NCI-H1092 treated with DMSO at 0.1 percent for 48 hours (cell line): ENCODE measurements around the gene RFXAP.
A peak's percentile ranks its signal among the peaks of the same experiment; 100 is the strongest.

Experiments
- DNase-seq: peaks from one replicate; lab custom pipeline; 2025; lab: John Stamatoyannopoulos, UW

Gene RFXAP

DNA sequence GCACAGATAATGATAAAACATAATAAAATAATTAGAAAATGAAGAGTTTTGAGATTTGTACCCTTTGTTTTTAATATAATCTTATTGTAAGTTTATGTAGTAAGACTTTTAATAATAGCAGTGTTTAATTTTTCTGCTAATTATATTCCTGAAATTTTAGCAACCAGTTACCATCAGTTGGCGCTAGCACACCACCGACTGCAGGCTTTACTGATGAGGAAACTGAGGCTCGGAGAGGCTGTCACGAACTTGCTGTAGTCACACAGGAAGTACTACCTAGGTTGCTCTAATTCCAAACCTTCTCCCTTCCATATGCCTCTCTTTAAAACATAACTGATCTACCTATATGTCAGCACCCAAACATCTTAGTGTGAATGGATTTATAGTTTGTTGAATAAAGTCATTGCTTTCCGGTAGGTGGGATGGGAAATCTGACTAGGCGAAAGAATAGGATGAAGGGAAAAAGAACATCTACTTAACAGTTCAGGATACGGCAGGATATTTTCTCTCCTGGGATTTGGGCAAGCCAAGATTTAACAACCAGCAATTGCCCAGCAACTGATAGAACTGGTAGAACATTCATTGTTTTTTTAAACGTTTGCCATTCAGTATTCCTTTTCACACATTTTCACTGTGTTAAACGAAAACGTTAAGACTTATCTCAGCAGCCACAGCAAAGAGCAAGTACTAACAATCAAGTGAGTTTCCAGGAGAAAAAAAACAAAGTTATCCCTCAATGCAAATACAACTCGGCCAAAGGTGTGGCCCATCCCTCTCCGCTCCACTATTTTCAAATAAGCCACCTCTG is 822 bp upstream of the RFXAP start:
- DNase-seq = peak; percentile 58

DNA sequence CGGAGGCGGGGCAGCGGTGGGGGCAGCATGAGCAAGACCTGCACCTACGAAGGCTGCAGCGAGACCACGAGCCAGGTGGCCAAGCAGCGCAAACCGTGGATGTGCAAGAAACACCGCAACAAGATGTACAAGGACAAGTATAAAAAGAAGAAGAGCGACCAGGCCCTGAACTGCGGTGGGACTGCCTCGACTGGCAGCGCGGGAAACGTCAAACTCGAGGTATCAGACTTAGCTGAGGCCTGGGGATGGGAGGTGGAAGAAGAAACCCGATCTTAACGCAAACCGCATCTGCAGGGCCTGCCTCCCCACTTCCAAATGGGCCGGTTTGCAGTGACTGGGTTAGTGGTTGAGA is 693 bp downstream of the RFXAP start:
- DNase-seq = peak; percentile 50

DNA sequence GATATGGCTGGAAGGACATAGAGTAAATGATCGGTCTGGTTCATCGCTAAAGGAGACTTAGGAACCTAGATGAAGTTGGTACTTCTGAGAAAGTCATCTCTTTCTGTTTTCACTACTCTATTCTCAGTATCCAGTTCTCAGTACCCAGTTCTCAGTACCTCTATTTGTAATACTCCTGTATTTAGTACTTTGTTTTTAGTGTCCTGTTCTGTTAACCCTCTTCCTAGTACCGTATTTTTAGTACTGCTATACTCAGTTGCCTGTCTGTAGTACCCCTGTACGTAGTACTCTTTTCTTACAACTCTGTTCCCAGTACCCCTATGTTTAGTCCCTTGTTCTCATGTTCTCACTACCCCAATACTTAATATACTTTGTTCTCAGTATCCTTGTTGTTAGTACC is 1.2 kb downstream of the RFXAP start:
- peak; percentile 2 for DNase-seq

DNA sequence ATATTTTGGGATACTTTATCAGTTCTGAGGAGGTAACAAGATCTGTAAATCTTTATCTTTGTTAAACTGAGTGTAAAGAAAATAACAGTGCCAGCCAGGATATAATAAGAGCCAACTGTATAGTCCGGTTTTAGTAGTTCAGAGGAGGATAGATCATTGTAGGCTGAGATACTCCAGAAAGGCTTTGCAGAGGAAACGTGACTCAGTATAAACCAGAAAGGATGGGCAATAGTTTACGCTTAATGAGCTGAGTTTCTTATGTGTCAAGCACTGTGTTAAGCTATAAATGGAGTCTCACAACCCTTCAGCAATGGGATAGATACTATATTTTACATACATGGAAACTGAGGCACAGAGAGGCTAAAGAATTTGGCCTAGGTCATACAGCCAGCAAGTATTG is 3.8 kb downstream of the RFXAP start:
- no peak for DNase-seq

DNA sequence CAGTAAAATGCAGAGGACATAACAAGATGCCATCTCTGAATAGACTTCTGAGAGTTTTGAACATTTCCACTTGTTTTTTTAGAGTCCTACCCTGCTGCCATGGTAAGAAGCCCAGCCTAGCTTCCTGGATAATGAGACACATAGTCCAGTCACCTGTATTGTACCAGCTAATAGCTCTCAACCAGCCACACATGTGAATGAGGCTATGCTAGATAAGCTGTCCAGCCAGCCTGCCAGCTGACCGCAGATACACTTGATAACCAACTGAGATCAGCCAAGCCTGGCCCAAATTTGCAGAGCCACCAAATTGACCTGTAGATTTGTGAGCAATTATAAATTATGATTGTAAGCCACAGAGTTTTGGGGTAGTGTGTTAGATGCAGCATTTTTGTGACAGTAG is 10.7 kb downstream of the RFXAP start:
- no peak for DNase-seq

DNA sequence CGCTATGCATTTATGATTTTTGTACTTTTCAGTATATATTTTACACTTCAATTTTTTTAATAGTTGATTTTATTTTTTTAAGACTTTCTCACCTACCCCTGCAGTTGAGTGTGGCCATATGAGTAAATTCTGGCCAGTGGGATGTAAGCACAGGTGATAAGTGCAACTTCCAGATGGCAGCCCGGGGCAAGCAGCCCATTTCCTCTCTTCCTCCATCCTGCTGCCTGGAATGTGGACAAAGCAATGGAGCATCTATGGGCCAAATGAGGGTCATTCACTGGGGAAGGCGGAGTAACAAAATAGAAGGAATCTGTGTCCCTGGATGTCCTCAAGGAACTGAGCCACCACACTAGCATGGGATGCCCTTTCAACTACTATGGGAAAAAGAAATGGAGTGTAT is 12.3 kb downstream of the RFXAP start:
- no peak for DNase-seq

DNA sequence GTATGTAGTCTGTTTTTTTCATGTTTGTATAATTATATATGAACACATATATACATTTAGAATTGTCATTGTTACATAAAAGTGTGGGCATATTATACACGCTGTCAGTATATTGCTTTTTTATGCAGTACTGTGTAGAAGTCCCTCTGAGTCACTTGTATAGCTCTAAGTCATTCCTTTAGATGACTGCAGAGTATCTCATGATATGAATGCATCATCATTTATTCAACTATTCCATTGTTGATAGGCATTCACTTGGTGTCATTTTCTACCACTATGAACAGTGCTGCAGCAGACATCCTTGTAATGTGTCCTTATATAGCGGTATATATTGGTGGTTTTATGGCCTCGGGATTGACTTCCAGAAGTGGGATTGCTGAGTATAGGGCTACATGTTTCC is 15.3 kb downstream of the RFXAP start:
- no peak for DNase-seq

DNA sequence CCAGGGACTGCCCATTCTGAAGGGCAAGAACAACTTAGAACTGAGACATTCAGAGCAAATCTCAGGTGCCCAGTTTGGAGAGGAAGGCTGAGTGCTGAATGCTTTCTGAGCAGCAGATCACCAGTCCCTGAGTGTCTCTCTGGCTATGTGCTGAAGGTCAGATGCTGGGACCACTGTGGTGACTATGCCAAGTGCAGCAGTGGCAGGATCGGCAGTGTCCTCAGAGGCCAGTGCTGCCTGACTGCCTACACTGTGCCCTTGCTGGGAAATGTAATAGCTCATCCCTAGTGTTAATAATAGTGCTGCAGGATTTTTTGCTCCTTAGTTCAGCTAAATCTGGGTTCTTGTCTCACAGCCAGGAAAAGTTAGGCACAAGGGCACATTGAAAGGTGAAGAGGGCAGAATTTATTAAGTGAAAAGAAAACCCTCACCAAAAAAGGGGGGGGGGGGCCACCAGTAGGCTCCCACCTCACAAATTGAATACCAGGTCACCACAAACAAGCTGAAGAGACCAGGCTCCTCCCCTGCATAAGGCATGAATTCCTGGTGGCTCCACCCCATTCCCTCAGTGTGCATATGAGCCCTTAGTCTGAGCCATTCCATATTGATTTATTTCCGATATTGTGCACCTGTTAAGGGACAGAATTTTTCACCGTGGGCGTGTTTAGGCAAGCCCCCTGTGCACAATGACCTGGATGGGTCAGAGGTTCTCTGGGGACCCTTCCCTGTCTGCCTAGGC is 18.5 kb downstream of the RFXAP start:
- no peak for DNase-seq

DNA sequence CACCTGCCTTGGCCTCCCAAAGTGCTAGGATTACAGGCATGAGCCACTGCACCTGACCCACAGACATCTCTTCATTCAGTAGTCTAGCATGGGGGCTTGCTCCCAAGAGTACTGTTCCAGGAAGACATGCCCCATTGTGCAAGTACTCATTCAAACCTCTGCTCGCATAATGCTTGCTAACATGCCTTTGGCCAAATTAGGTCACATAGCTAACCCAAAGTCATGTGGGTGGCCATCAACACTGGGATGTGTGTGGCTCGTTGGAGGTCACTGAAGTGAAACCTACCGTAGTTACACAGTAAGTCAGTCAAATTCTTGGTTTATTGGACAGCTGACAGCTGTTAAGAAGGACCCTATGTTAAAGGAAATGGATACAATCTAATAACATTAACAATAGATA is 20.3 kb downstream of the RFXAP start:
- no peak for DNase-seq

DNA sequence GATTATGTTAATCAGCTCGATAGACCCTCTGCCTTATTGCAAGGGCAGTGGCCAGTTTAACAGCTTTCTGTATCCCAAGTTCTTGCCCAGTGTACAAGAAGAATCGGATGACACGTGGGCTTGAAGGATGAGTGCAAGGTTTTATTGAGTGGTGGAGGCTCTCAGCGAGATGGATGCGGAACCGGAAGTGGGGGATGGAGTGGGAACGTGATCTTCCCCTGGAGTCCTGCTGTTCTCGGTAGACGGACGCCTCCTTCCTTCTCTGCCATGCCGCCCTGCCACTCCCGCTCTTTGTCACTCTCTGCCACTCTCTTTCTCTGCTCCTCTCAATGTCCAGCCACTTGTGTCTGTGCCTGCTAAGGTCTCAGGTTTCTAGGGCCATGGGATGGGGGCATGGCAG is 21.0 kb downstream of the RFXAP start:
- no peak for DNase-seq

DNA sequence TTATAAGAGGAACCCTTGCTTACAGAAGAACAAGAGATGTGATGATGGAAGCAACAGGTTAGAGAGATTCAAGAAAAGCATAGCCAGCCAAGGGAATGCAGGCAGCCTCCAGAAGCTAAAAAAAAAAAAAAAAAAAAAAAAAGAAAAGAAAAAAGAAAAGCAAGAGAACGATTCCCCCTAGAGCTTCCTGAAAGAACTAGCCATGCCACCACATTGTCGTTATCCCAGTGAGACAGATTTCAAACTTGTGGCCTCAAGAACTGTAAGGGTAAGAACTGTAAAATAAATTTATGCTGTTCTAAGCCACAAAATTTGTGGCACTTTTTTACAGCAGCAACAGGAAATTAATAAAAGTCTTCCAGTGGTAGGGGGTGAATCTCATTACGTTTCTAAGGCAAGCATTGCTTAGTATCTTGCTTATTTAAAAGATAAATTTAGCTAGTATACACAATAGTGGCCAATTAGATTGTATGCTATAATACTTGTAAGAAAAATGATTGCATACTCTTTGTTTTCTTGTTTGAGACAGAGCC is 21.8 kb downstream of the RFXAP start:
- no peak for DNase-seq

DNA sequence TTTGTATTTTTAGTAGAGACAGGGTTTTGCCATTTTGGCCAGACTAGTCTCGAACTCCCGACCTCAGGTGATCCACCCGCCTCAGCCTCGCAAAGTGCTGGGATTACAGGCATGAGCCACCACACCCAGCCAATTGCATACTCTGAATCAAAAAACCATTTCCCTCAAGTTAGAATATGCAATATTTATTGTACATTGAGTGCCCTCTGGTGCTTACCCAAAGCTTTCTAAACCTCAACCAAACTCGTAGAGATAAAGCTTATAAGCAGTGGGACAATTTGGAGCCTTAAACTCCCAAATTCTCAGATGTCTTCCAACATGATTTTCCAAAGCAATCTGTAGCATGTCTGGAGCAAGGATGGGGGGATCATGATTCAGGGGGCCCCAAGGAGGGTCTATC is 22.4 kb downstream of the RFXAP start:
- no peak for DNase-seq

DNA sequence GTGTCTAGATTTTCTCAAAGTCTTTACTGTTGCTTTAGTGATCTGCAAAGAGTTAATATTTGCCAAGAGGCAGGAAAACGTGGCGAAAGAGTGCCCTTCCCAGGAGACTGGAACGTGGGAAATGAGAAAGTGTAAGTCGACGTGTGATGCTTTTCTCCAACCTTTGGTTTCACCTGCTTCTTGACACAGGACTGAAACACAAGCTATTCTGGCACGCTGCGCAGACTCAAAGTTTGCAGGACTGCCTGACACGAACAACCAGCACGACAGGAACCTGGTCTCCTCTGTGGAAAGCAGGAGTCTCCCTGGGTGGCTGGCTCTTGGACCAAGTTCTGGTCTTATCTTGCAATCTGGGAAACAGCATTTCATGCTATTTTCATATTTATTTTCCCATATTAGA is 28.6 kb downstream of the RFXAP start:
- DNase-seq = no peak

DNA sequence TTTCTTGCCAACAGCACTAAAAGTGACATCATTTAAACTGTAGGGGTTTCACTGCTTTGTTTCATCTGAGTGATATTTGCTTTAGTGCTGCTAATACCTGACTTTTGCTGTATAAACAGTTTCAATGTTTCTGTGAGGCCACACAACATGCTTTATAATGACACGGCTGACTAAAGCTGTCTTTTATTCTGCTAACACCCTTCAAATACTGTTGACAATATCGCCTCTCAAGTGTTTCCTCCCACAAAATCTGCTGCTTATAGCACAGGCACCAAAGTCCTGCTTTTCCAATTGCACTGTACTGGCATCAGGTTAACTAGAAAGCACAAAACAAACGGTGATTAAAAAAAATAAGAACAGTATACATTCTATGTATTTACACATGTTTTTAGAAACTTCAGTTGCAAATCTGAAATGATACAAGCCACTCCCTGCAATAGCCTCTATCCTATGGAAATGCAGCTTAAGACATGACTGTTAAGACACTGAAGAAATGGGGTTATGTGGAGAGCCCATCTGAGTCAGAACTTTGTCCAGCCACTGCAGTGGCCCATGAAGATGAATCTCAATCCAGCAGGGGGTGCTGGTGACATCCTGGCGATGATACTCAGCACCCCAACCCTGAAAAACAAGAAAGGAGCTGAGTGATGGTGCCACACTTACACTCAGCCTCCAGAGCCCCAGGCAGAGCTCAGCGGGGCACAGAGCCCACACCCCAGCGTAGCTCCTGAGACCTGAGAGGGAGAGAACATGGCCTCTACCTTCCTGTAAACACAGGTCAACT is 29.4 kb downstream of the RFXAP start:
- DNase-seq = no peak

DNA sequence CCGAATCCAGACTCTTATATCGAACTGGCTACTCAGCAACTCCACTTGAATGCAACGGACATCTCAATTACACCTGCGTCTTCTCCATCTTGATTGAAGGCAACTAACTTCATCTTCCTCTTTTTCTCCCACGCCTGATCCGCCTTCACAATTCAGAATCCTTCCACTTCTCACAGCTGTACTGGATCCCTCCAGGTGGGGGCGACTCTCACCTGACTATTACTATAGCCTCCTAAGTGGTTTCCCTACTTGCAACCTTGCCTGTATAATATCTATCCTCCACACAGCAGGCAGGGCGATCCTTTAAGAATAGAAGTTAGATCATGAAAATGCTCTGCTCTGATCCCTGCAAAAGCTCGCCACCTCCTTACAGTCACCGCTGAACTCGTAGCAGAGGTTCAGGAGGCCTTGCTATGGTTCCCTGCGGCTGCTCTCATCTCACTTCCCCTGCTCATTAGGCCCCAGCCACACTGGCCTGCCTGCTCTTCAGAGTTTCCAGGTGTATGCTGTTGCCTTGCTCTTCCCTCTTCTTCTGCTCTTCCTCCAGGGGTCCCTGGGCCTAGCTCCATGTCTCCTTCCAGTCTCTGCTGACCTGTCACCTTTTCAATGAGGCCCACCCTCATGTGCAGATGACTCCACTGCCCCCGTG is 31.9 kb downstream of the RFXAP start:
- peak; percentile 7 for DNase-seq

DNA sequence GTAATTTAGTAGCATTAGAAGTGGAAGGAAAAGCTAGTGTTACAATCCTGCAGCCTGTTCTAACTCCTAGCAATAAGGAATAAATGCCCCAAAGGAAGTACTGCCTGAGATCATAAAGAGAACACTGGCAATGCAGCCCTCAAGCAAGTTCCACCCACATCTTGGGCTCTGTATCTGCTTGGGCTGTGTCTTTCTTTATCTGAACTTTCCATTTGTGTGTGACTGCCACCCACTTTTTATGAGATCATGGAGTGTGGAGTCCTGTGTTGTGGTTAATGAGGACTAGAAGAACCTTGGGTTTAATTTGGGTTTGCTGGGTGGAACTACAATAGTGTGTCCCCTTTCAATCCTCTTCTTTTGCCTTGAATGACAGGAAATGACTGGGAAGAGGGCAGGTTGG is 38.2 kb downstream of the RFXAP start:
- no peak for DNase-seq

DNA sequence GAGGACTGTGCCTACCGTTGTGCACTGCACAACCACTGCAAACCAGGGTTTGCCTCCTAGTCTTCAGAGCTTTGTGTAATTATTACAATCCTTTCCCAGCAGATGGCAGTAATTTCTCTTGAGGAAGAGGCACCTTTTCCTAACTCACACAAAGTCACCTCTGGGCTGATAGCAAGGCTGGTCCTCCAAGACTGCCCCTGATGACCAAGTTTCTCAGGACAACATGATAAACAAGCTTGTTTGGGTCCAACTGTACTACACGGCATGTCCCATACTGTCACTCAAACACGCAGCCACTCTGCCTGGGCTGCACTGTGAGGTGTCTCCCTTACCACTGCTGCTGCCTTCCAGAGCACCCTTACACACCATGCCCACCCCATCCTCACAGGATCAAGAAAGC is 39.3 kb downstream of the RFXAP start:
- DNase-seq = peak; percentile 64

DNA sequence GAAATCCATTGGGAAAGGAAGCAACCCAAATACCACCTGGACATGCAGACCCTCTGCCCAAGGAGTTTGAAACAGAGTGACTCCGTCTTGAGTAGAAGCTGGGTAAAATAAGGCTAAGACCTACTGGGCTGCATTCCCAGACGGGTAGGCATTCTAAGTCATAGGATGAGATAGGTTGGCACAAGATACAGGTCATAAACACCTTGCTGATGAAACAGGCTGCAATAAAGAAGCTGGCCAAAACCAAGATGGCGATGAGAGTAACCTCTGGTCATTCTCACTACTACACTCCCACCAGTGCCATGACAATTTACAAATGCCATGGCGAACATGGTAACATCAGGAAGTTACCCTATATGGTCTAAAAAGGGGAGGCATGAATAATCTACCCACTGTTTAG is 40.2 kb downstream of the RFXAP start:
- DNase-seq = no peak

DNA sequence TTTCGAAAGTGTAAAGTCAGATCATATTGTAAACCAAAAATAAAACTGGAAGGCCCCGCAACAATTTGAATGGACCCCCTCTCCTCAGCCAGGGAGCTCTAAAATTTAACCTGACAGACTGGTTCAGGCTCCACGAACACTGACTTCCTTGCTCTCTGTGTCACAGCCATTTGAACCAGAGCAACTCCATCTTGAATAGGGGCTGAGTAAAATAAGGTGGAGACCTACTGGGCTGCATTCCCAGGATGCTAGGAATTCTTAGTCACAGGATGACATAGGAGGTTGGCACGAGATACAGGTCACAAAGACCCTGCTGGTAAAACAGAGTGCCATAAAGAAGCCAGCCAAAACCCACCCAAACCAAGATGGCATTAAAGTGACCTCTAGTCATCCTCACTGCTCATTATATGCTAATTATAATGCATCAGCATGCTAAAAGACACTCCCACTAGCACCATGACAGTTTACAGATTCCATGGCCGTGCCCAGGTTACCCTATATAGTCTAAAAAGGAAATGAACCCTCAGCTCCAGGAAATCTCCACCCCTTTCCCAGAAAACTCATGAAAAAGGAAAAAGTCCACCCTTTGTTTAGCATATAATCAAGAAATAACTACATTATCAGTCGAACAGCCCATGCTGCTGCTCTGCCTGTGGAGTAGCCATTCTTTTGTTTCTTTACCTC is 43.1 kb downstream of the RFXAP start:
- DNase-seq = no peak

DNA sequence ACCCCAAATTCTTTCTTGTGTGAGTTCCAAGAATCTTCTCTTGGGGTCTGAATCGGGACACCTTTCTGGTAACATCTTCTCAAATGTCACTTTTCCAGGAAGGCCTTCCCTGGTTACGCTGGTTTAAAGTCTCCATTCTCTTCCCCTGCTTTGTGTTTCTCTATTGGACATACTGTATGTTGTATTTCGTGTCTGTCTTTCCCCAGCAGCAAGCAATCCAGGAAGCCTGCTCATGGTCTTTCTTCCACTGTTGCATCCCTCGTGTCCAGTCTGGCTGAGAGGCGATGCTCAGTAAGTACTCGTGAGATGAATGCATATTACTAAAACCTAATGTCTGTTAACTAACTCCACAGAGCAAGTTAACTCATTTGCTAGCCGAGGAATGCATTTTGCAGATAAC is 43.7 kb downstream of the RFXAP start:
- no peak for DNase-seq

DNA sequence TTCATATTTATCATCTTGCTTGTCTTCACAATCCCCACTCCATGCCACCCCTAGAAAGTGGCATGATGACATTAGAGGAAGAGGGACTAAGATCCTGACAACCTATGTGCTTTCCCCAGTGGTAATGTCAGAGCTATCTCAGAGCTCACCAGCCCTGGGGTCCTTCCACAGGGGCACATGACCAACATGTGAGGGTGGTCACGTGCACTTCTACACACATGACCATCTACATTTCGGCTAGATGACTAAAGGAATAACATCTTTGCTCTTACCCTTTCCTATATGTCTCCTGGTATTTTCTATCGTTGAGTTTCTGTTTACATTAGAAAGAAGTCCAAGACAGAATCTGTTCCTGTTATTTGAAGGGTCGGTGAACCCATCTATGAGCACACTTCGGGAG is 46.2 kb downstream of the RFXAP start:
- DNase-seq = no peak

DNA sequence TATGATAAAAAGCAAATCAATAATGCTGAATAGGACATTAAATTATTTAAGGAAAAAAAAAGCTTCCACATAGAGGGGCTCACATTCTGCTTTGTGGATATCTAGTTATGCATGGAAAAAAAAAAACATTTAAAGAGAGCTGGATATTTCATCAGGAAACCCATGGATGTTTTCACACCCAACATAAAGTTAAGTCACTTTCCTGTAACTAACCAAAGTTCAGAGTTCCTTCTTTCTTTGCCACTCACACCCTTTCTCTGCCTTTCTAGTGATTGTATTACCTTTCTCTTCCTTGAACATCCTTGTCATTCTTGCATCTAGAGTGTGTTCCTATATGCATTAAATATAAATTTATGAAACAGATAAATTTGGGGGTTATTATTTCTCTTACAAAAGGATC is 47.2 kb downstream of the RFXAP start:
- DNase-seq = no peak
